RPMI7951 (cell line): ENCODE measurements around the gene ENTHD1. TPM values are rescaled to one million over a fixed set of nuclear protein-coding genes. Genes with fewer than 3 reads are reported as not detected.
"Not testable (repeated sequence)": the region's sequence is repeated elsewhere in the genome, so short reads cannot be mapped to it uniquely, and the experiment has no call there.

Experiments used
- DNase-seq: peaks from one replicate; pipeline ENCODE4 v3.0.0-alpha.2; 2012; ENCODE audit warnings: low read depth
- total RNA-seq: library from RNA; depleted of rRNA; stranded (reverse); fragments of >200 nt; shearing (Covaris generic); gene quantifications from 2 replicates; pipeline ENCODE4 v1.2.3, GENCODE V29; 2014

ENTHD1 gene
- total RNA-seq, 1 experiment from 2014 or later = not detected

DNA sequence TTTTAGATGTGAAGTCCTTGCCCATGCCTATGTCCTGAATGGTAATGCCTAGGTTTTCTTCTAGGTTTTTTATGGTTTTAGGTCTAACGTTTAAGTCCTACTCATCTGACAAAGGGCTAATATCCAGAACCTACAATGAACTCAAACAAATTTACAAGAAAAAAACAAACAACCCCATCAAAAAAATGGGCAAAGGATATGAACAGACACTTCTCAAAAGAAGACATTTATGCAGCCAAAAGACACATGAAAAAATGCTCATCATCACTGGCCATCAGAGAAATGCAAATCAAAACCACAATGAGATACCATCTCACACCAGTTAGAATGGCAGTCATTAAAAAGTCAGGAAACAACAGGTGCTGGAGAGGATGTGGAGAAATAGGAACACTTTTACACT is 47.0 kb downstream of the ENTHD1 start:
- DNase-seq = not testable (repeated sequence)

DNA sequence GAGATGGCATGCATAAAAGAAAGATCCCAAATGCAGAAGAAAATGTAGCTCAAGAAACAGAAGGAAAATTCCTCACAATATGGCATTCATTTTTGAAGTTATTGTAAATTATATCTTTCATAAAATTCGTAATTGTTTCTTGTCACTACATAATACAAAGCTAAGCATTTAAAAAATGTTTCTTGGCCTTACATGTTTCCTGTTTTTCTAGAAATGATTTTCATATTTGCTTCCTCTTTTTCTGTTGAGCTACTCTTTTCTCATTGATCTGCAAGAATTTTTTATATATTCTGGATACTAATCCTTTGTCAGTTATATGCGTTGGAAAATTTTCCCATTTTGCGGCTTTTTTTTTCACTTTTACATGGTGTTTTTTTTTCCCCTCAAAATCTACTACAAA is 48.0 kb downstream of the ENTHD1 start:
- DNase-seq = no peak

DNA sequence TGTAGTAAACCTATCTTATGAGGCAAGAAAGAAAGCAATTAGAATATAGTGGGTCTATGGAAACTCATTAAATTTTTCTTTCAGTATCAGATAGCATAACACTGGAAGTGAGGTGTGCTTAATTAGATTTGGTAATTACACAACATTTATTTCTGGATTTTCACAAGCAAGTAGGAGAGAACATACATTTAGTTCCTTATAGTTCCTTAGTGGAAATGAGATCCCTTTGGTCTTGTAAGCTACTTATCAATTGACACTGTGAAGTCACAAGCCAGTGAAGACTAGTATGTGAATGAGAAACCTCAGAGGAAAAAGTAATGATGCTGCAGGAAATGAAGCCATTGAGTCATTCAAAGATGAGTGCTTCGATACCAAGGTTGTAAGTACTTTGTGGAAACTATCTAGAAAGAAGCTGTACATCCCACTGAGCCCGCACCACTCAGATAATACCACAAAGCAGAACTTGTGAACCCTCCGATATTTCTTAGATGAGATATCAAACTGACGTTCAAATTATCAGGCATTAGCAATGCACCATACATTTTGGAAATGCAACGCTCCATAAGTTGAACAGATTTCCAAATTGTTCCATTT is 53.5 kb downstream of the ENTHD1 start:
- DNase-seq = no peak

DNA sequence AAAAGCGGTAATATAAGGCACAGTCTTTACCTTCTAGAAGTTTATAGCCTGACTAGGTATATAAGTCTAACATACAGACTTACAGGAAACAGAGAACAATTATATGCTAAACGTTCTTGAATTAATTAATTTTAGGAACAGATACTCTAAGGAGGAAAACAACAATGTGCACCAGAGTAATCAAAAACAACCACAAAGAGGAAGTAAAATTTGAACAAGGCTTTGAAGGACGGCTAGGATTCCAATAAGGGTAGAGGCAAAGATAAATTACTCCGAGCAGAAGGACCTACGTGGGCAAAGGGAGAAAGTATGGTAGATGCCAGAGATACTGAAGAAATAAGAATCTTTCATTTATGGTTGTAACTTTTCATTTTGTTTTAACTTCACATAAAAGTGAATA is 54.4 kb downstream of the ENTHD1 start:
- DNase-seq = no peak

DNA sequence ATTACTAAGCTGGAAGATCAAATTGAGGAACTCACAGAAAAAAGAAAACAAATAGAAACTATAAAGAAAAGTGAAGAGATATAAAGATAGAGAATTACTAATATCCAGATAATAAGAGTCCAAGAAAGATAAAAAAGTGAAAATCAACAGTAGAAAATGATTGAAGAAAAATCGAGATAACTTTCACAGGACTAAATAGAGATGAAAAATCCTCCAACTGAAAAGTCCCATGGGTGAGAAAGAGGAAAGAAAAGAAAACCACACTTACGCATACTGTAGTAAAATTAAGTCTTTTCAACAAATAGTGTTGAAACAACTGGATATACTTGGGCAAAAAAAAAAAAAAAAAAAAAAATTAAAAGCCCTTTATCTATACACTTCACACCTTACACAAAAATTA is 60.0 kb downstream of the ENTHD1 start:
- DNase-seq = no peak

DNA sequence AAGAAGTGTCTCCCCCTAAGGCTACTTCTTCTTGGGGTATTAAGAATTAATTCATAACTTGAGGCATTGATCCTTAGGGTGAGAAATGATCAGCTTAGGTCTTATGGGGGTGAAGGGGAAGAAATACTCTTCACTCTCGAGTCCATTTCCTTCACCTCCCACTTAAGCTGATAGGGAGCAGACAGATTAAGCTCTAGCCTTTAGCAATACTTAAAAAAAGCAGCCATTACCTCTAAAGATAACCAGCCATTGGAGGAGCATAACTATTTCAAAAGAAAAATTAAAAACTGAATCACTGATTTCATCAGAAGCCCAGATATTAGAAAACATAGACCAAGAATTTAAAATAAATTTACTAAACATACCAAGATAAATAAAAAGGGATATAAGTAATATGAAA is 60.5 kb downstream of the ENTHD1 start:
- DNase-seq = no peak

DNA sequence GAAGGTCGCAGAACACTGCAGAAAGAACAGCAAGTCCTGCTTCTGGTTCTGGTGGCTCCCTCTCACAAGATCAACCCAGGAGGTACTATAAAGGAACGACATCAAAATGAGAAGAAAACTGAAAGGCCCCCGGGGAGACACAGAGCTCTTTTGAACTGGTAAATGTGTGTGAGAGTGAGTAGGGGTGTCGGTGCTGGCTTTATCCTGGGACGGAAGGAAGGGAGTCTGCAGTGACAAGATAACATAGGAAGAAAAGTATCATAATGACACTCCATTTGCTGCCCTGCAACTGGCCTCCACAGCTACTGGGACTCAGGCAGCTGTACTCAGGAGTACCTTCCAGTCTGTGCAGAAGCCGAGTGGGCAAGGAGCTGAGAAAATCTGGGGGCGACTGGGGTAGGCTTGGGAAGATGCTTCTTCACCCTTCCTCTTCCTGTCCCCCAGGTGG is 60.9 kb downstream of the ENTHD1 start:
- DNase-seq = no peak

DNA sequence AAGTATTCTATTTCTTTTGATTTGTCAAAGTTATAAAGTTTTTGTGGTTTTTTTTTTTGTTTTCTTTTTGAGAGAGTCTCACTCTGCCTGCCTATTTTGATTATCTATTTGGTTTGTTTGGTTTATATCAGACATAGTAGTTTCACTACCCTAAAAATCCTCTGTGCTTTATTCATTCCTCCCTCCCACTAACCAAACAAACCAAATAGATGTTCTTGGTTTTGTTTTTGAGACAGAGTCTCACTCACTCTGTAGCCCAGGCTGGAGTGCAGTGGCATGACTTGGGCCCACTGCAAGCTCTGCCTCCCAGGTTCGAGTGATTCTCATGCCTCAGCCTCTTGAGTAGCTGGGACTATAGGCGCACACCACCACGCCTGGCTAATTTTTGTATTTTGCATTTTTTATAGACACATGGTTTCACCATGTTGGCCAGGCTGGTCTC is 67.9 kb downstream of the ENTHD1 start:
- no peak for DNase-seq

DNA sequence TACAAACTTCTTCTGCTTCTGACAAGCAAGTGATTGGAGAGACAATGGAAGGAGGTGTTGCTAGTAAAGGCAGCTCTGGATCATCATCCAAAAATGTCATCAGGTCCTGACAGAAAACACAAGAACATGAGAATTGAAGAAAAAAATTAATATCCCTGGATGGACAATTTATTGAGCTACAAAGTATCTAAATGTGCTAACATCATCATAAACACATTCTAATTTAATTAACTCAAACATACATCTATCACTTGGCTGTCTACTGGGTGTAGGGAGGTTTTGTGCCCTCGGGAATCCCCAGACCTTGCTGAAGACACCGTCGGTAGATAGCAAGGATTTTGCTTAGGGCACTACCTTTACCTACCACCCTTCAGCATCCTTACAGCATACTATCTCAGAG is 72.6 kb downstream of the ENTHD1 start:
- DNase-seq = no peak

DNA sequence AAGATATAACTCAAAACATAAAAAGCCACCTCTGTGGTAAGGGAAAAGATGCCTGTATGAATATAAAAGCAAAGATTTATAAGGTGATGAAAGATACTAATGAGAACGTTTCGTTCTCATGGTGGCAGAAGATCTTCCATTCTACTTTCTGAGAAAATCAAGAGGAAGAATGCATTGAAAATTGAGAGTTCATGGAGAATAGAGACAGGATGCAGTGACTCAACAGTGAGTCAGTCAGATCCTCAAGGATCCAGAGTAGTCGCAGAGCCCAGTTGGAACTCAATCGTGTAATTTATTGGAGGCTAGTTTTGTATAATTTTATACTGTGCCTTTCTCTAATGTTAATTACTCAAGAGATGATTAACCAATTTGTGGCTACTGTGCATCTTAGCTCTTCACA is 73.3 kb downstream of the ENTHD1 start:
- DNase-seq = peak; percentile 80

DNA sequence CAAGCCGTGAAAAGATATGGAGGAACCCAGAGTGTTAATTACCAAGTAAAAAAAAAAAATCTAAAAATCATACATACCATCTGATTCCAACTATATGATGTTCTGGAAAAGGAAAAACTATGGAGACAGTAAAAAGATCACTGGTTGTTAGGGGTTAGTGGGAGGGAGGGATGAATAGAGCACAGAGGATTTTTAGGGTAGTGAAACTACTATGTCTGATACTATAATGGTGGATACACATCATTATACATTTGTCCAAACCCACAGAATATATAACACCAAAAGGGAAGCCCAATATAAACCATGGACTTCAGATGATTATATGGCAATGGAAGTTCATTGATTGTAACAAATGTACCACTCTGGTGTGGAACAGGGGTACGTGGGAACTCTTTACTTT is 74.1 kb downstream of the ENTHD1 start:
- no peak for DNase-seq

DNA sequence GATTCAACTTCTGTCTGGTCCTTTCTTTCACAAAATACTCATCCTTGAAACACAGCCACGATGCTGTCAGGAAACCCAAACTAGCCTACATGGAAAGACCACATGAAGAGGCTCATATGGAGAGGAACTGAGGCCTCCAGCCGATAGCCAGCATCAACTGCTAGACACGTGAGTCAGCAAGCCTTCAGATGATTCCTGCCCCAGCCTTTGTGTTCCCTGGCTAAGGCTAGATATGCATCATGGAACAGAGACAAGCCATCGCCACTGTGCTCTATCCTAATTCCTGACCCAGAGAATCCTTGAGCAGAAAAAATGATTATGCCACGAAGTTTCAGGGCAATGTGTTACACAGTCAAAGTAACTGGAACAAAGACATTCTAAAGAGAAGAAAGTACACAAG is 75.5 kb downstream of the ENTHD1 start:
- DNase-seq = peak; percentile 52

DNA sequence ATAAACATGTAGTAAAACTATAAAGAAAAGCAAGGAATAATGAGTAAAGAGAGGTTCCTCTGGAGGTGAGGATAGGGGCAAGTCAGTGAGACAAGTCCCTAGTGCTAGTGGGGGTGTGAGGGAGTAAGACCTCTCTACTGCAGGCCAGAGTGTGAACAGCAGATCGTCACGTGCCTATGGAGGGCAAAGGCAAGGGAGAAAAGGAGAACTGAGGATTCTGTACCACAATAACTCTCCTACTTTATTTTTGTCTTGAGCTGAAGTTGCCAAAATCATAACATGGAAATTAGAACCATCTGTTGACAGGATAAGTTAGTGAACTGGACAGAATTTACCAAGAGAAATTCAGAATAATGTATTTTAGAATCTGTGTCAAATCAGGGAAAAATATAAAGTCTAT is 77.6 kb downstream of the ENTHD1 start:
- no peak for DNase-seq

DNA sequence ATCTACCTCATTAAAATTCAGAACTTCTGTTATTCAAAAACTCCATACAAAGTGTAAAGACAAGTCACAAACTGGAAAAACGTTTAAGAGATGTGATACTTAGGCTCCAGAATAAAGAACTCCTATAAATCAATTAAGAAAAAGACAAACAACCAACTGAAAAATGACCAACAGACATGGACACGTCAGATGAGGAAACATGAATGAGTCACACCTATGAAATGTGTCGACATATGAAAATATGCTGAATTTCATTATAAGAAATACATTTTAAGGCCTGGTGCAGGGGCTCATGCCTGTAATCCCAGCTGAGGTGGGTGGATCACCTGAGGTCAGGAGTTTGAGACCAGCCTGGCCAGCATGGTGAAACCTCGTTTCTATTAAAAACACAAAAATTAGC is 78.7 kb downstream of the ENTHD1 start:
- DNase-seq = peak; percentile 11

DNA sequence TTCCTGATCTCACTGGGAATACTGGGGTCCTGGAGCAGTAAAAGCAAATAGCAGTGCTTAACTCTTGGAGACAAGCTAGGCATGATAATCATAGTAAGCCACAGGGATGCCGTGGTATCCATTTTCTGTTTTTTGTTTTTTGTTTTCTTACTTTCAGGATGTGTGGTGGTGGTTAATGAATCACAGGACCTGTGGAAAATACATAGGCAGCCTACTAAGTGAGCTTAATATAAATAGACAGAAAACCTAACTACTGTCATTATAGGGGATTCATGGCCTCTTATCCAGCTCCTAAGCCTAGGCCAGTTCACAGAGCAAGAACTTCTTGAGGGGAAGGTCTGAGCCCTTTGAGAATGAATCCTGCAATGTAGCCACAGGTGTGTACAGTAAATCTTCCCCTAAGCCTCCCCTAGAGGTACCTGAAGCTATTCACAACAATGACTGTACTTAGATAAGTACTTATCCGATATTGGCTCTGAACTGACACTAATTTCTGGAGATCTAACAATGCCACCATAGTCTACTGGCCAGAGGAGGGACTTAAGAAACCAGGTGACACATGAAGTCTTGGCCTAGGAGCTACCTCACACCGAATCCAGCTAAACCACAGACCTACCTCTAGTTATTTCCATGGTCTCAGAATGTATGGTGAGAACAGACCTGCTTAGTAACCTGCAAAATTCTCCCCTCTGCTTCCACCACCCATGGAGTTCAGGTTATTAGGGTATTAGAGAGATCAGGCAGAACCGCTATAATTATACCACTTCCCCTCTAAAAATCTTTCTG is 83.6 kb downstream of the ENTHD1 start:
- DNase-seq = no peak

DNA sequence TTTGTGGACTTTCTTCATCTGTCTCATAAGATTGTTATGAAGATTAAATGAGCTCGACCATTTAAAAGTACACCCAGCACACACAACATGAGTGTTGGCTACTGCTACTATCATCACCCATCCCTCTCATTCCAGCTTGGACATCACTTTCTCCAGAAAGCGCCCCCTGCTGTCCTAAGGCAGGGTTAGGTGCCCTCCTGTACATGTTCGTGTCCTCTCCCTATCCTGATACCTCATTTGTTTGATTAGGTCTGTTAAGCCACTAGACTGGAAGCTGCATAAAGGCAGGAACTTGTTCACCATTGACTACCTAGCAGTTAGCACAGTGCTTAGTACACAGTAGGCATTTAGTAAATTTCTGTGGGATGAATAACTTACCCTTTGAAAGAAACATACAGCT is 85.5 kb downstream of the ENTHD1 start:
- DNase-seq = peak; percentile 14

DNA sequence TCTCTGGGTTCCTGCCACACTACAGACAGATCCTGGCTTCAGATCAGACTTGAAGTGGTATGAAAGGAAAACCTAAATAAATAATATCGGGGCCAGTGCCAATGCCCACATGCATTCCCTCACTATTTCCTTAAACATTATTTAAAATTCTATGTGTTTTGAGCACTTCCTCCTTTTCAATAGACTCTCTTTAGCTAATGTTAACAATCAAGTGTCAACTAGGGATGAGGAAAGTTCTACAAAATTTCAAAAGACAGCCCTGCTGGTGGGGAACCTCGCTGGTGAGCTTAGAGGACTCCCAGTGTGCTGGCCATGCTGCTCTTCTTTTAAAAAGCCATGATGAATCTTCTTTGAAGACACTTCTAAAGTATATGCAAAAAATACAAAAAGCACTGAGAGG is 87.5 kb downstream of the ENTHD1 start:
- no peak for DNase-seq

DNA sequence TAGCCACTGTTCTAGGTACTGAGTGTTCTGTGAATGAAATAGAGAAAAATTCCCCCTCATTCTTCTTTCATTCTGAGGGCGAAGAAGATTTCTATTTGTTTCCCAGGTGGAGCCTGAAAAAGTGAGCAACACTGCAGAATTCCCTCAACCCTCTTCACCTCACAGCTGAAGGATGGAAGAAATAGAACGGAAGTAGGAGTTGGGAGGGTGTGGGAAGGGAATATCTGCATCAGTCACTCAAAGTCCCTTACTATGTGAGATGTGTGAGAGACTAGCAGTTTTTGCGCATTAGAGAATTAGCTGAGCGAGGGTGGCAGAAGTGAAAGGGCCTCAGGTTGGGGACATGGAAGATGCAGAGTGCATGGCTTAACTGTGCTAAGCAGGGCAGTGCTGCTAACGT is 88.4 kb downstream of the ENTHD1 start:
- no peak for DNase-seq

DNA sequence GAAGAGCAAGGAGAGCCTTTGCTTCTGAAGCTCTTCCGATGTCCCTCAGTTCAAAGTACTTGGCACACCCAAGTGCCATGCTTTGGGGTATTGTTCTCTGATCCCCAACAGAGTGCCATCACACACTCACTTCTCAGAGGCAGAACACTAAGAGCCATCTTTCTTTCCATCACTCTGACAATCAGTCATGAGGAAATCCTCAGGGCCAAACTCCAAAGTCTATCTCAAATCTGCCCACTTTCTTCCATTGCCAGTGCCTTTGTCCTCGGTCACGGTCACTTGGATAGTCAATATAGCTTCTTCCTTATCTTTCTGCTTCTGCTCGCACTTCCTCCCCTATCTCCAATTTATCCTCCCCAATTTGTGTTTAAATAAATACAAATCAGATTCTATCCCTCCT is 90.9 kb downstream of the ENTHD1 start:
- no peak for DNase-seq

DNA sequence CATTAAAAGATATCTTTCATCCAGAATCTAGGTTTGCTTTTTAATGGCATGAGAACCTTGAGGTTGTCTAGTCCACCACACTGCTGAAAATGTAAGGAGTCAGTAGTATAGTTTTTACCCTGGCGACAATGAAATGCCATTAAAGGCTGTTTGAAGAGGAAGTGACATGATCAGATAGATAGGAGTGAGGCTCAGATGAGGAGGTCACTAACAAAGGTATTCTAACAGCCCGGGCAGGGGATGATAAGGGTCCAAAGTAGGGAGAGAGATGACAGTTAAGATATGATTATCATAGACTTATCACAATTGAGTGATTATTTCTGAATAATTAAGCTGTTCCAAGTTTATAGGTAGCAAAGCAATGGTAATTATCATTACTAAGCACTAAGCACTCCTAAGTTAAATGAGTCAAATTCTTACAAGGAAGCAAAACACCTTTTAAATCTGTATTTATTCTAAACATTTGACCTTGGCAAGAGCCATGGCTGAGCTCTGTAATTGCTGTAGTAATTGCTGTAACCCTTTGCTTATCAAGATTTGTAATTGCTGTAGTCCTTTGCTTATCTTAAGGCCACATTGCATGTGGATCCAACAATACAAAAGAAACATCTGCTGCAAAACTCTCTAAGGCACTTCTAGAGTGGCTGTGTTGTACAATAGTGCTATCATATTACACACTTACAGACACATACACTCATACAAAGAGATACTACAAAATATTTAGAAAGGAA is 92.6 kb downstream of the ENTHD1 start:
- no peak for DNase-seq

DNA sequence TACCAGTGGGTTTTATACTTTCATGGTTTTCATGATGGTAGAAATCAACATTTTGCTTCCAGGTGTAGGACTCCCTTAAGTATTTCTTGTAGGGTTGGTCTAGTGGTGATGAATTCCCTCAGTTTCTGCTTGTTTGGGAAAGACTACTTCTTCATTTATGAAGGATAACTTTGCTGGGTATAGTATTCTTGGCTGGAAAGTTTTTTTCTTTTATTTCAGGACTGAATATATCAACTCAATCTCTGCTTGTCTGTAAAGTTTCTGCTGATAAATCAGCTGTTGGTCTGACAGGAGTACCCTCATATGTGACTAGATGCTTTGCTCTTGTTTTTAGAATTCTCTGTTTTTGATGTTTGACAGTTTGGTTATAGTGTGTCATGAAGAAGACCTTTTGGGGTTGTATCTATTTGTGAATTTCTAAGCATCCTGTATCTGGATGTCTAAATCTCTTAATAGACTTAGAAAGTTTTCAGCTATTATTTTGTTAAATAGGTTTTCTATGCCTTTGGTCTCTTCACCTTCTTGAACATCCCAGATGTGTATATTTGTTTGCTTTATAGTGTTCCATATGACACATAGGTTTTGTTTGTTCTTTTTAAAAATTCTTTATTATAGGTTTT is 95.9 kb downstream of the ENTHD1 start:
- DNase-seq = no peak

DNA sequence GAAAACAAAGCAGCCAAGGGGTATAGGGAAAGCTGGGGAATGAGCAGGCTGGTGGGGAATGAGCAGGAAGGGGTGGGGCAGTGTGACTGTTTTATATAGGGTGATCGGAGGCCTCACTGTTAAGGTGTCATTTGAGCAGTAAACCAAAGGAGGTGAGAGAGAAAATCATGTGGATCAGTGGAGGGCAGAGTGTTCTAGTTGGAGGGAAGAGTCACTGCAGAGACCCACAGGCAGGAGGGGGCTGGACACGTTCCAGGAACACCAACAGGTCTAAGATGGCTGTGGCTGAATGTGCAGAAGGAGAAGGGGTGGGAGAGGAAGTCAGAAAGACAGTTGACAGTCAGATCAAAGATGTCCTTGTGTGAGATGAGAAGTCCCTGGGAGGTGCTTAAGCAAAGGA is 103.8 kb downstream of the ENTHD1 start:
- no peak for DNase-seq

DNA sequence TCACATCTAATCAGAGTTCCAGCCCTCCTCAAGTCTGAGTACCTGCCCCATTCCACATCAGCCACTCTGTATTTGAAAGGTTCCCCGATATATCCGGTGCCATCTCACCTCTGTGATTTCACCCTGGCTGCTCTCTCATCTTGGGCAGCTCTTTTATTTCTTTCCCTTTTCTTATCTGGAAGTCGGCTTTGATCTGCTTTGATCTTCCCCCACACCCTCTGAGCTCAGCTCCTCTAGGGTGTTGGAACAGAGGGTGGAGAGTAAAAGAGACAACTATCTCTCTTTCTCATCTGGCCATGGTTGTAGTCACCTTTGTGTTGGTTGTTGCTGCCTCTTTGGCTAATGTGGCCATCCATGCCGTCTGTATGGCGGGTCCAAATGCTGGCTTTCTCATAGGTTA is 108.3 kb downstream of the ENTHD1 start:
- no peak for DNase-seq
